Hypothalamus (tissue), 51 donors: ENCODE data around the gene C16orf89.
"Not testable (repeated sequence)": the region's sequence is repeated elsewhere in the genome, so short reads cannot be mapped to it uniquely, and the experiment has no call there.

Source experiments
- DNase-seq, 51 donors: peaks; one replicate each; lab custom pipeline; 2025; lab: John Stamatoyannopoulos, UW

C16orf89 gene, protein sequence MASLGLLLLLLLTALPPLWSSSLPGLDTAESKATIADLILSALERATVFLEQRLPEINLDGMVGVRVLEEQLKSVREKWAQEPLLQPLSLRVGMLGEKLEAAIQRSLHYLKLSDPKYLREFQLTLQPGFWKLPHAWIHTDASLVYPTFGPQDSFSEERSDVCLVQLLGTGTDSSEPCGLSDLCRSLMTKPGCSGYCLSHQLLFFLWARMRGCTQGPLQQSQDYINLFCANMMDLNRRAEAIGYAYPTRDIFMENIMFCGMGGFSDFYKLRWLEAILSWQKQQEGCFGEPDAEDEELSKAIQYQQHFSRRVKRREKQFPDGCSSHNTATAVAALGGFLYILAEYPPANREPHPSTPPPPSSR

DNA sequence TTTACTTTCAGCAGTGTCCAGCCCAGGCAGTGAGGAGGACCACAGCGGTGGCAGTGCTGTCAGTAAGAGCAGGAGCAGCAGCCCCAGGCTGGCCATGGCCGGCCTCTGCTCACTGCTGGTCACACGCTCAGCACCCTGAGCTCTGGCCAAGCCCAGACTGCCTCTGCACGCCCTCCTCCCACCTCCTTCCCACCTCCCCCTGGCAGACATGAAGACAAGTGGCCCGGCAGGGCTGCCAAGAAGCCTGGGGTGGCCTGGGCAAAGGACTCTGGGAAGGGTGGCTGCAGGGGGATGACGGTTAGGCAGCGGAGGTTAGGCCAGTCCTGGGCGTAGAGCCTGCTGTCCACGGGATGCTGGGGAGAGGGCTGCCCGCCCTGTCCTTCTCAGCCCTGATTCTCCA lies at the start of gene C16orf89:
Gene C16orf89 (minus strand): TSS at position 144 of the 400 bp plus-strand sequence. CDS start 48 bp downstream, at position 96.
- DNase-seq, result peak in 39 of 51 donors; percentile 5 to 85 (median 47)

DNA sequence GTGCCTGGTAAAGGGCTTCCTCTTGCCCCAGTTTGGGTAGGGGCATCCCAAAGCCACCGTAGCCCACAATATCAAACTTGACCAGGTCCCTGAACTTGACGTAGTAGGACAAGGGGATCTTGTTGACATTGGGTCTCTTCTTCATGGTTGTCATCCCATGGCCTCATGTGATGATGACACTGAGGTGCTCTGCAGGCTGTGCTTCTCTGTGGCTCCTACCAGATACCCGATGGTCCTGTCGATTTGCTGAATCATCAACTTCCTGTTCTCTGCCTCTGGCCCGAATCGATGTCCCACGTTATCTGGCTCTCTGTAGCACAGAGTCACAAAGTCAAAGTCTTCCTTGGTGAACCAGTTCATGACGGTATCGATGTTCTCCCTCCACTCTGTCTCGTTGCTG lies 45.2 kb upstream of the C16orf89 start:
- DNase-seq, result not testable (repeated sequence)

DNA sequence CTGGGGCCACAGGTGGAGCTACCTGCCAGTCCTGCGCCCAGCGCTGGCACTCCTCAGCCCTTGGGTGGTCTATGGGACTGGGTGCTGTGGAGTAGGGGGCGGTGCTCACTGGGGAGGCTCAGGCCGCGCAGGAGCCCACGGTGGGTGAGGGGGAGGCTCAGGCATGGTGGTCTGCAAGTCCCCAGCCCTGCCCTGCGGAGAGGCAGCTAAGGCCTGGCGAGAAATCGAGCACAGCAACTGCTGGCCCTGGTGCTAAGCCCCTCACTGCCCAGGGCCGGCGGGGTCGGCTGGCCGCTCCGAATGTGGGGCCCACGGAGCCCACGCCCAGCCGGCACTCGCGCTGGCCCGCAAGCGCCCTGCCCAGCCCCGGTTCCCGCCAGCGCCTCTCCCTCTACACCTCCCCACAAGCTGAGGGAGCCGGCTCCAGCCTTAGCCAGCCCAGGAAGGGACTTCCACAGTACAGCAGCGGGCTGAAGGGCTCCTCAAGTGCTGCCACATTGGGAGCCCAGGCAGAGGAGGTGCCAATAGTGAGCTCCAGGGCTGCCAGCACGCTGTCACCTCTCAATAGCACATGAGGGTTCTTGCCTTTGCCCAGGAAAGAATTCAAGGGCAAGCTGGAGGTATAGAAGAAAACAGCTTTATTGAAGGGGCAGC lies 42.9 kb upstream of the C16orf89 start:
- no peak for DNase-seq

DNA sequence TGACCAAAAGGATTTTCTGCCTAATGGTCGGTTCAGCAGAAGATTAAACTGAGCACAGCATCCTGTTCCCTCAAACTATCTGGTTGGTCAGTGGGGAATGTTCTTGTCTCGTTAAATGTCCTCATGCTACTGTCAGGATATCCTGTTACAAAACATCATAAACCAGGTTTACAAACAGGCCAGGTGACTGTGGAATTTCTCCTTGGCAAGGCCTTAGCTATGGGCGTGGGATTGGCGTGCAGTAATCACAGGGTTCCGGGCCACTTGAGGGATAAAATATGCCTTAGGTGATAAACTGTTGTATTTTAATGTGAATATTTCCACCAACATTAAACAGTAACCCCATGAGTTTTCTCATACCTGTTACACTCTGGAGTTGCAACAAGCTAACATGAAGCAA lies 39.3 kb upstream of the C16orf89 start:
- DNase-seq, result not testable (repeated sequence)

DNA sequence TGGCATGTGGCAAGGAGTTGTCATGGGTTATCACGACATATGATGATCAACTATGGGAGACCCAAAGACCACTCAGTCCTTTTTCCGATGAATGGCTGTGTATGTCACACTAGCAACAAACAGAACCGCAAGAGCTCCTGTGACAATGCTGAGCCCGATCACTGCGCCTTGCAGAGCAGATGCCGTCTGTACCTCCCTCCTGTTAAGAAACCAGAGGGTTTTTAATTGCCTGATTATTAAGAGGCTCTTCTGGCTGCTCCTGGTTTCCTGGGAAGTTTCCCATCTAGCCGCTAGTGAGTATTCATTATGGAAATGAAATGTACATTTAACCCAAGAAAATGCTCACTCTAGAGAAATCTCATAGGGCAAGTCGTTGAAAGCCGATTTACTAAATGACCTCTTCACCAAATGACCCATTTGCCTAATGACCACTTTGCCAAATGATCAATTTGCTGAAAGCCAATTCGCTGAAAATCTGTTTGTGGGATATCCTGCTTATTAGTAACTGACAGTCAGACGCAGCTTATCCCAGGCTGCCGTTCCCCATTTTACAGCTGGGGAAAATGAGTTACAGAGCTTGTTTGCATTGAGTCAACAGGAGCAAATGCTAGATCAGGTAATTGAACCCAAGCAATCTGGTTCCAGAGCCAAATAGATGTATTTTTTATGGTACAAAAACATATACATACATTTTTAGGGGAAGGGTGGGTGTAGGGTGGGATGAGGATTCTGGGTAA lies 37.7 kb upstream of the C16orf89 start:
- DNase-seq, result not testable (repeated sequence)

DNA sequence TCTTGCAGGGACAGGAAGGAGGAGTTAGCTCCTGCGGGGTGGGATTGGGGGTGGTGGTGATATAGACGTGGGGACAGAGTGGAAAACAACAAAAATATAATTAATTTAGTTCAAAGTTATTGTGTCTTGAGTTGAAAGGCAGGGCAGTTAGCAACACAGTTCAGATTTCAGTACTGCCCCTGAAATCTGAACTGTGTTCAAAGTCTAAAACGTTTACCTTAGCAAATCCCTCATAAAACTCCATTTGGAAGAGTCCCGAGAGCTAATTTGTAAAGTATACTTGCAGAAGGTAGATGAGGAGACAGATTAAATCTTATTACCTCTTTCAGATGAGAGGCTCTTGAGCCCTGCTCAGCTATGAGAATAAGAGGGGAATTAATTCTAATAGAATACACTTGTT lies 33.4 kb upstream of the C16orf89 start:
- not testable (repeated sequence) for DNase-seq

DNA sequence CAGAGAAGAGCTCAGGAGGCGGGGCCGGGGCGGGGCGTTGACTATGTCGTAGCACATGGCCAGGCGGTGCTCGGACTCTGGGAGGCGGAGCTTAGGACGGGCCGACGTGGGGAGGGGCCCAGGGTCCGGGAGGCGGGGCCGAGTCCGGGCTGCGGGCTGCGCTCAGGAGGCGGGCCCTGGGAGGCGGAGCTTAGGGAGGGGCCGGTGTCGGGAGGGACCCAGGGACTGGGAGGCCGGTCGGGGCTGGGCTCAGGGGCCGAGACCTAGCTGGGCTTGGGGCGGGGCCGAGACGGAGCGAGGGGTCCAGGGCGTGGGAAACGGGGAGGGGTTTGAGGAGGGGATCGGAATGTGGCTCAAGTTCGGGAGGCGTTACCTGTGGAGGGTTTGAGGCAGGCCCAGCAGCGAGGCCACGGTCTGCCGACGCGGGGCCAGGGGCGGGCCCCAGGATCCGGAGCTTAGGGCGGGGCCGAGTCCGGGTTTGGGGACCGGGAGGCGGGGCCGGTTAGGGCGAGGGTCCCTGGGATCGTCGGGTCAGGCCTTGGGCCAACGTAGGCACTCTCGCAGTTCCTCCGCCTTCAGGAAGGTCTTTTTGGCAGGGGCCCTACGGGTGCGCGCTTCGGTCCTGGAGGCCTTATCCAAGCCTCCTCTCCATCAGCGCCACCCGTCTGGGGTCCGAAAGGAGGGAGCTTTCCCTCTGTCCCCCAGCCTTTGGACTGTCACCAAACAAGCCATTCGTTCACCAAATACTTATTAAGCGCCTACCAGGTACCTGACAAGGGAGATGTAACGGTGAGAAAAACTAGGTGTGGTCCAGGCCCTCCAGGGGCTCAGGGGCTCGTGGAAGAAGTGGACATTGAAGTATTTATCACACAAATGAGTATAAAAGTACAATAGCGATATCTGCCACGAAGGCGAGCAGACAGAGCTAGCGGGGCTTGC lies 32.7 kb upstream of the C16orf89 start:
- DNase-seq, result peak in 42 of 51 donors; percentile 6 to 74 (median 42)

DNA sequence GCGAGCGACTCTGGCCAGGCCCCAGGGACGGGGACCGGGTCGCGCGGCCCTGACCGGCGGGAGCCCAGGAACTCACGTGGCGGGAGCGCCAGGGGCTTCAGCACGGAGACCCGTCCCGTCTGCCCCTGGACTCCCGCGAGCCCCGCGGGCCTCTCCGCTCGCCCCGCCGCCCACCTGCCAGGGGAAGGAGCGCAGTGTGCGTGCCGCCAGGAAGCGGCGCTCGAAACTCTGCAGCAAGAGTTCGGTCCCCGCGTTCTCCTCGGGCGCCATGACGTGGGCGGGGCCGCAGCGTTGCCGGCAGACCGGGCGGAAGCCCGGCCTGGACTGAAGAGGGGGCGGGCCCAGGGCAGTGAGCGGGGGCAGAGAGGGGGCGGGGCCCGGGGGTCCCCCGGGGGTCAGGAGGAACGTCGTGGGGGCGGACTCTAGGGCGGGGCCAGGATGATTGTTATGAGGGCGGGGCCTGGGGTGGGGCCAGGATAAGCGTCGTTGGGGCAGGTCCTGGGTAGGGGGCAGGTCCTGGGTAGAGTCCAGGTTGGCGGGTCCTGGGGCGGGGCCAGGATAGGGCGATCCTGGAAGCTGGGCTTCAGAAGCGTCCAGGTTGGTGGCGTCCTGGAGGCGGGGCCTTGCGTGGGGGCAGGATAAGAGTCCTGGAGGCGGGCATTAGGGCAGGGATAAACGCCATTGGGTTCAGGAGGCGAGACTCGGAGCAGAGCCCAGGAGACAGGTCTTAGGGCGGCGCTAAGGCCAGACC lies 31.9 kb upstream of the C16orf89 start, which contains the start of gene EEF2KMT:
Gene EEF2KMT (minus strand): TSS at position 326 of the 751 bp plus-strand sequence. CDS start 56 bp downstream, at position 270.
- peak; percentile 66 to 100 (median 99) for DNase-seq

DNA sequence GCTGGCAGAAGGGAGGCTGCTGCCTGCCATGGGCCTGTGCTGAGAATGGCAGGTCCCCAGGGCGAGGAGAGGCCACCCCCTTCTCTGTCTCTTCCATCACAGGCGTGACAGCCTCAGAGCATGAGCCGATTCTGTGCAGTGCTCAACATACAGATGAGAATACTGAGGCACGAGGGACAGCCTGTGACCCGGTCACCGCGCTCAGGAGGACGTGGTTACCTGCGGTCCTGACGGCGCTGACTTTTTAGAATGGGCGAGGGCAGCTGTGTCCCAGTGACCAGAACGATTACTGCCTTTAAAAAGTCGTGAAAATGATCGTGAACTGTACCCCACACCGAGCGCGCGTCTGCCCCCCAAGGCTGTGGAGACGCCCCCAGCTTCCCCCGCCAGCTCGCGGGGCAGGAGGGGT lies 31.3 kb upstream of the C16orf89 start:
- DNase-seq, result peak in 8 of 51 donors; percentile 6 to 34 (median 19)

DNA sequence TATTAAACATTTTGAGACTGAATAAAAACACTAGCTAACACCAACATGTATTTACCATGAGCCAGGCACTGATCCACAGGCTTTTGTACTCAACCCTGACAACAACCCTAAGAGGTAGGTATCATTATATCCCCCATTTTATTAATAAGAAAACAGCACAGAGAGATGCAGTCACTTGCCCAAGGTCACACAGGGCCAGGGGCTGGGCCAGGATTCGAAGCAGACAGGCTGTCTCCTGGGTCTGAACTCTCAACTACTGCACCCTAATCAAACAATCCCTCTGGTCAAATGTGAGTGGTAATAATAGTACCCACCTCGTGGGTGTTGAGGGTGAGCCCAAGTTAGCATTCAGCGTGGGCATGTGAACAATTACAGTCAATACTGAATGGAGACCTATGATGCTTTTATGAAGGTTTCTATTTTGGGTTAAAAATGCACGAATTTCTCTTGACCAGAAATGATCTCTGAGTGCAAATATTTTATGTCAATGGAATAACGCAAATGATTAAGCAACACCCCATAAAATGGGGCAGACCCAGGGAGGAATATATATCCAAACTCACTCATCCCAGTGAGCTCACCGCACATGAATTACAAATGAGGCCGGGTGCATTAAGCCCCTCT lies 30.8 kb upstream of the C16orf89 start:
- not testable (repeated sequence) for DNase-seq

DNA sequence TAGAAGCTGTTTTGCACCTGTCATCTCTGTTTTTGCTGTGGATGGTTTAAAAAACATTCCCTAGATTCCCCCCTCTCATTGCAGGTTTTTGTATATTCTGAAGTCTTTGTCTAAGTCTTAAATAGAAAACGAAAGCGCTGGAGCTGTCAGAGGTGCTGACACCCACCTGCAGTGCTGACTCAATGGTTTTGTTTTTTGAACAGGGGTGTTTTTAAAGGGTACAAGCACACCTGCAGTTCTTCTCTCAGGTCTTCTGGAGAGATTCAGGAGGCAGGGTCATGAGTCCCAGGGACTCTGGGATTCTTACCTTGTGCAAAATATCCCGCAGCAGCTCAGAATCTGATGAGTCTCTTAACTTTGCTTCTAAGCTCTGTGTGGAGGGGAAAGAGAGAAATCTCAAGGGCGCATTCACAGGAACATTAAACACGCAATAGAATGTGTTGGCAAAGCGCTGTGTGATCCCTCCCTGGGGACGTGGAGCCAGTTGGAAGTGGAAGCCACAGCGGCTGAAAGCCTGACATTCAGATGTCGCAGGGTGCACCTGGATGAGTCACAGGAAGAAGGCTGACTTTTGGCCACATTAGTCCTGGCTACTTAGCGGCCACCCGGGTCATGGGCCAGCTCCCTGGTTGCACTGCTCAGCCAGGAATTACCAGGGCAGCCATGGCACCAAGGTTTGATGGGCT lies 29.5 kb upstream of the C16orf89 start:
- DNase-seq, result peak in 2 of 51 donors; percentile 4 to 48

DNA sequence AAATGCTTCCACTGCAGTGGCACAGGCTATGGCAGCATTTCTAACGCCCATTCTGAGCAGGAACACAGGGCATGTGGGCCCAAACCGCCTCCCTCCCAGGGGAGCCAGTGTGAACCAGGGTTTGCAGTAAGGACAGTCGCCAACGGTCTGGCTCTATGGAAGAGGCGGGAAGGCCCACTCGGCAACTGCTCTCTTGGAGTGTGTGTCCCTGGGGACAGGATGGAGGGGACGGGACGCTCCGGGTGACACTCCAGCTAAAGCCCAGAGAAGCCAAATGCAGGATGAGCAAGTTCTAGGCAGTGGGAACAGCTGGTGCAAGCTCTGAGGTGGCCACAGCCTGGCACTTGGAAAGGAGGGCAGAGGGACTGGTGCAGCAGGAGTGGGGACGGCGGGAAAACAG lies 28.0 kb upstream of the C16orf89 start:
- DNase-seq, result not testable (repeated sequence)

DNA sequence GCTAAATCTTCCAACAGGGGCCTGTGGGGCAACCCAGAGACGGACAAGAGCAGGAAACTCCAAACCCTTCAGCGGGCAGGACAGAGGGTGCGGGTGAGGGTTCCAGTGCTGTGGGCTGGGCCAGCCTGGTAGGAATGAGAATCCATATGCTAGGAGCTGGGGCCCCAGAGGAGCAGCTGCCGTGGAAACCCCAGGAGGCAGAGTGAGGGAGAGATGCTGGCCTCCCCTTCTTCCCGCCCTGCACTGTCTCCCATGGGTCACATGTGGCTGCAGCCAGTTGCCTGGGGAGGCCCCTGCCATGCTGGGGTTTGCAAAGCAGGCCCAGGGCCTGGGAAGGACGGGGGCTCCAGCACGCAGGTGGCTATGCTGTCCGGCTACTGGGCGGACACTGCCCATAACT lies 27.3 kb upstream of the C16orf89 start:
- not testable (repeated sequence) for DNase-seq

DNA sequence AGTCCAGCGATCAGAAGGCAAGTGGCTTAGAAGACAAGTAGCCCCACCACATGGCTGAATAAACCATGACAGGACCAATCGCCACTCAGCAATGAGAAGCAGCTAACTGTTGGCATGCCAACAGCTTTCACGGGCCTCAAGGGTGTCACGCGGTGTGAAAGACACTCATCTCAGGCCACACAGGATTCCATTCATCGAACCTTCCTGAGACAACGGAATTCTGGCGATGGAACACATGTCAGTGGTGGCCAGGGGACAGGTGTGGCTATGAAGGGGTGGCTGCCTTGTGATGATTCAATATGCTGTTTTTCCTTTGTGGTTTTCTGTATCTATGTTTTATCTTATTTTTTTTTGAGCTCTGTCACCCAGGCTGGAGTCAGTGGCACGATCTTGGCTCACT lies 24.8 kb upstream of the C16orf89 start:
- not testable (repeated sequence) for DNase-seq

DNA sequence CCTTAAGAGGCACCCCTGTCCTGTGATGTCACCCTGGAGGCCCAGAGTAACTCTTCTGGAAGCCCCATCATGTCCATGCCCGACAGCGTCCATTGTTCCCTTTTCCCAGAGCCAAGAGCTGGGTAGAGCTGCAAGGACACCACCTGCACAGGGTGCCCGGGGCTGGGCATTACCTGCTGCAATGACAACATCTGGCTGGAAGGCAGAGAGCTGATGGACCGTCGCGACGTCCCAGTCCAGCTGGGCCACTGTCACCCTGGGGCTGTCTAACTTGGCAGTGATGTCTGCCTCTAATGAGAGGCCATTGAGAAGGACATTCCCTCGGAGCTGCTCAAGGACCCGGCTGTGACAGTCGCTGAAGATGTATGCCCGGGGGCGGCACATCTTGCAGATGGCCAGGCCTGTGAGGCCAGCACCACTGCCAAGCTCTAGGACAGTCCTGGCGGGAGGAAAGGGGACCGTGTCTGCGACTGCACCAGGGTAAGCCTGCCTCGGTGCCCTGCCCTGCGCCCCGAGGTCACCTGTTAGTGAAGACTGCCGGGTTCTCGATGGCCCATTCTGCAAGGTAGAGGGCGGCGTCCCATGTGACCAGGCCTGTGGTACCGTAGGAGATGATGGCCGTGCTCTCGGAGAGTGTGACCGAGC lies 24.3 kb upstream of the C16orf89 start:
- DNase-seq, result not testable (repeated sequence)

DNA sequence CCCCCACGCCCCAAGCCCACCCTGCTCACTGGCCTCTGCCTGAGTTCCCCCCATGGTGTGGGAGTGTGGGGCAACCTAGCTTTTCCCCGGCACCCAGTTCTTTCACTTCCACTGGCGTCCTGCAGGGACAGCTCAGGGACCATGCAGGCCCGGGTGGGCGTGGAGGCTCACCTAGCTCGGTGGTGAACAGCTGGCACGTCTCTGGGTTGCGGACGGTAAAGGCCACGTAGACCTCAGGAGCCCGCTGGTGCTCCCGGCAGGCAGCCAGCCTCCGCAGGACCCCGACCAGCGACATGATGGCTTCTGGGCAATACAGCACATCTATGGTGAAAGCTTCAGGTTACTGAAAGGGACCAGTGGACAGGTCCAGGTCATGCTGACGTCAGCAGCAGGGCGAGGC lies 23.2 kb upstream of the C16orf89 start:
- not testable (repeated sequence) for DNase-seq

DNA sequence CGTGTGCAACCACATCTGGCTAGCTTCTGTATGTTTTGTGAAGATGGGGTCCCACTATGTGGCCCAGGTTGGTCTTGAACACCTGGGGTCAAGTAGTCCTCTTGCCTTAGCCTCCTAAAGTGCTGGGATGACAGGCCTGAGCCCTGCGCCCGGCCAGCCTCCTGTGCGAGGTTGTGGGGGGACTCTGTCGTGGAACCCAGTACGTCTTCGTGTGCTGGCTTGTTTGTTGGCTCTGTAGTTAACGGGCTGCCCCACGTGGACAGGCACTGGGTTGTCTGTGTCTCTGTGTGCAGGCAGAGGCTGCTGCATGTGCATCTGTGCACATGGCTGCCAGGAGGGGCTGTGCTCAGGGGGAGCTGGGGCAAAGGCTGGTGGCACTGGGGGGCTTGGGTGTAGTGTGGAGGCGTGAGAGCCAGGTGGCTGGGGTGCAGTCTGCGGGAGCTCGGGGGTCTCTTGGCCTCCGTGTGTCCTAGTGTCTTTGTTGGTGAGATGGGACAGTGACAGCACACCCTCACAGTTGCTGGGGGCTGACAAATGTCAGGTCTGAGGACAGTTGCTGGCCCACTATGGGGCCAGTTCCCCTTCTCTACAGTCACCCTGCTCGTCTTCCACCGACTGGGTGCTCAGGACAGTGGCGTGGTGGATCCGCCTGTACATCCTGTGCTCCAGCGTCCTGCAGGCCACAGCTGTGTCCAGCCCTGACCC lies 22.5 kb upstream of the C16orf89 start:
- DNase-seq, result not testable (repeated sequence)
